Fibroblast of lung (primary cell): Measurements from ENCODE around the gene STK26. TPM values are rescaled to one million over a fixed set of nuclear protein-coding genes. Genes with fewer than 3 reads are reported as not detected.
"Not testable (repeated sequence)": the region's sequence is repeated elsewhere in the genome, so short reads cannot be mapped to it uniquely, and the experiment has no call there.

Experiments used
- DNase-seq, 2 donors: peaks; one replicate each; pipeline versions ENCODE4 v3.0.0 to v3.0.0-alpha.2; 2010; ENCODE audit warnings: low read depth in 2 of 2
- H2AFZ ChIP-seq: 2 replicates; pipeline ENCODE4 v1.5.1; 2012; ENCODE audit warnings: low read length, control low read depth, inconsistent platforms
- H3K27ac ChIP-seq: 2 replicates; pipeline ENCODE4 v1.5.1; 2011; ENCODE audit warnings: low read length, control low read depth; ENCODE audit not compliant: insufficient read depth
- H3K27me3 ChIP-seq: 2 replicates; pipeline ENCODE4 v1.5.1; 2011; ENCODE audit warnings: mild to moderate bottlenecking, low read length; ENCODE audit not compliant: control insufficient read depth, insufficient read depth
- H3K36me3 ChIP-seq: 2 replicates; pipeline ENCODE4 v1.5.1; 2011; ENCODE audit warnings: low read length; ENCODE audit not compliant: control insufficient read depth, insufficient read depth
- H3K4me1 ChIP-seq: 2 replicates; pipeline ENCODE4 v1.5.1; 2011; ENCODE audit warnings: low read length; ENCODE audit not compliant: control insufficient read depth, insufficient read depth; ENCODE audit errors: extremely low read depth
- H3K4me2 ChIP-seq: 2 replicates; pipeline ENCODE4 v1.5.1; 2011; ENCODE audit warnings: low read length, control low read depth; ENCODE audit not compliant: insufficient read depth; ENCODE audit errors: extremely low read depth
- H3K4me3 ChIP-seq, 4 experiments: fragments of 200-600 bp in 1 of 4; sonication (generic) in 1 of 4; replicated peaks in 1 of 4; 2 replicates each; pipeline ENCODE4 v1.5.1; 2011 to 2016; ENCODE audit warnings: low read length in 4 of 4, low read depth in 3 of 4, mild to moderate bottlenecking in 3 of 4, control low read depth in 2 of 4, inconsistent platforms in 1 of 4, mixed read lengths in 1 of 4; ENCODE audit not compliant: insufficient read depth in 1 of 4; ENCODE audit errors: control extremely low read depth in 1 of 4
- H3K79me2 ChIP-seq: 2 replicates; pipeline ENCODE4 v1.5.1; 2012; ENCODE audit warnings: mild to moderate bottlenecking, low read length, inconsistent platforms; ENCODE audit not compliant: control insufficient read depth, insufficient read depth
- H3K9ac ChIP-seq: 2 replicates; pipeline ENCODE4 v1.5.1; 2011; ENCODE audit warnings: mild to moderate bottlenecking, low read length, control low read depth; ENCODE audit not compliant: insufficient read depth
- H3K9me3 ChIP-seq: 2 replicates; pipeline ENCODE4 v1.5.1; 2012; ENCODE audit warnings: low read depth, low read length; ENCODE audit not compliant: control insufficient read depth, insufficient read depth
- H4K20me1 ChIP-seq: 2 replicates; pipeline ENCODE4 v1.5.1; 2011; ENCODE audit warnings: low read length; ENCODE audit not compliant: control insufficient read depth, insufficient read depth; ENCODE audit errors: extremely low read depth
- CTCF ChIP-seq, 2 donors: IDR thresholded peaks in 1 of 2; conservative IDR thresholded peaks in 1 of 2; 1 replicate in 1 of 2; 2 replicates in 1 of 2; pipeline ENCODE4 v1.5.1; 2011 to 2012; ENCODE audit warnings: low read length in 2 of 2, control low read depth in 1 of 2, inconsistent platforms in 1 of 2, low read depth in 1 of 2, mild to moderate bottlenecking in 1 of 2
- EZH2 ChIP-seq: IDR thresholded peaks from 2 replicates; pipeline ENCODE4 v1.5.1; 2012; ENCODE audit warnings: low read length, control low read depth, mild to moderate bottlenecking; ENCODE audit errors: missing control alignments
- polyA plus RNA-seq, 2 donors: library from polyadenylated mRNA; depleted of rRNA in 1 of 2; stranded (reverse) in 1 of 2; unstranded in 1 of 2; fragments of >200 nt; gene quantifications; 2 replicates each; pipeline ENCODE4 v1.2.1, GENCODE V29; 2011 to 2012; ENCODE audit warnings: missing spikeins in 1 of 2
- total RNA-seq: library from RNA; depleted of rRNA; stranded (reverse); fragments of >200 nt; gene quantifications from 2 replicates; pipeline ENCODE4 v1.2.1, GENCODE V29; 2014

Gene STK26
- total and polyA plus RNA-seq, 2 donors (not counting 1 experiment from before 2014, with no cell fraction given): 2.0 to 2.2 TPM

- Histone ChIP-seq H3K27ac (no peak overlapping the region), H4K20me1 (no peaks in the 10 kb centered on the region), H3K9ac (no peak overlapping the region), H3K27me3 (no peaks in the 10 kb centered on the region), H3K4me3 (no peak overlapping the region), H3K36me3 (no peaks in the 10 kb centered on the region), H3K4me1 (no peaks in the 10 kb centered on the region), H3K79me2 (no peaks in the 10 kb centered on the region), H3K4me2 (no peak overlapping the region), H2AFZ (no peak overlapping the region), H3K9me3 (no peaks in the 10 kb centered on the region)
- no peak for DNase-seq
- TF ChIP-seq EZH2 (no peak), CTCF (conservative IDR thresholded peaks at IDR 0.05 in 1 of 2, IDR thresholded peaks at IDR 0.05 in 1 of 2; ENCODE audit: low read depth in 1 of 2, low read length in 2 of 2) (no peak)
Measured at GRCh38 chrX:132093239-132093860, 70.2 kb downstream of the STK26 start.

GRCh38 chrX:132094164-132094563, 71.1 kb downstream of the STK26 start:
- H4K20me1 ChIP-seq: no peaks in the 10 kb centered on the region
- H3K9ac ChIP-seq: no peak overlapping the region
- no peak overlapping the region for H3K4me3 ChIP-seq
- H3K36me3 ChIP-seq: no peaks in the 10 kb centered on the region
- DNase-seq: peak; percentile 17 to 61
- no peaks in the 10 kb centered on the region for H3K9me3 ChIP-seq
- no peak overlapping the region for H3K4me2 ChIP-seq
- H2AFZ ChIP-seq: no peak overlapping the region
- no peaks in the 10 kb centered on the region for H3K4me1 ChIP-seq
- no peaks in the 10 kb centered on the region for H3K27me3 ChIP-seq
- no peaks in the 10 kb centered on the region for H3K79me2 ChIP-seq
- TF ChIP-seq CTCF (conservative IDR thresholded peaks at IDR 0.05 in 1 of 2, IDR thresholded peaks at IDR 0.05 in 1 of 2; ENCODE audit: low read depth in 1 of 2, low read length in 2 of 2): no peak
- H3K27ac ChIP-seq: no peak overlapping the region

- not testable (repeated sequence) for H3K4me3 ChIP-seq, H3K36me3 ChIP-seq, H3K4me2 ChIP-seq, H2AFZ ChIP-seq, H3K27me3 ChIP-seq, H3K4me1 ChIP-seq, H4K20me1 ChIP-seq, DNase-seq, H3K9ac ChIP-seq, H3K9me3 ChIP-seq, H3K27ac ChIP-seq, H3K79me2 ChIP-seq
Measured at GRCh38 chrX:132098704-132099103, 75.6 kb downstream of the STK26 start.
